NCI-H146 treated with DMSO at 0.1 percent for 48 hours (cell line): Measurements from ENCODE around the gene EBP.
A peak's percentile ranks its signal among the peaks of the same experiment; 100 is the strongest.
"Not testable (repeated sequence)": the region's sequence is repeated elsewhere in the genome, so short reads cannot be mapped to it uniquely, and the experiment has no call there.

ENCODE experiments used
- DNase-seq: peaks from one replicate; lab custom pipeline; 2025; ENCODE audit not compliant: unreplicated experiment; lab: John Stamatoyannopoulos, UW

EBP gene

GRCh38 chrX:48520976-48521352, 644 bp upstream of the EBP start:
- peak; percentile 38 for DNase-seq

- DNase-seq, result no peak
Observed at GRCh38 chrX:48522291-48522690, 683 bp downstream of the EBP start.

GRCh38 chrX:48523682-48524081, 2.1 kb downstream of the EBP start:
- no peak for DNase-seq

- not testable (repeated sequence) for DNase-seq
Observed at GRCh38 chrX:48525853-48526252, 4.2 kb downstream of the EBP start.

- DNase-seq, result no peak
Observed at GRCh38 chrX:48530736-48531135, 9.1 kb downstream of the EBP start.

GRCh38 chrX:48531358-48531959, 9.9 kb downstream of the EBP start:
- no peak for DNase-seq

- DNase-seq, result no peak
Observed at GRCh38 chrX:48532161-48532560, 10.6 kb downstream of the EBP start.

- no peak for DNase-seq
Observed at GRCh38 chrX:48533165-48533564, 11.6 kb downstream of the EBP start.

- no peak for DNase-seq
Observed at GRCh38 chrX:48538641-48539344, 17.2 kb downstream of the EBP start.

- peak; percentile 93 for DNase-seq
Observed at GRCh38 chrX:48539345-48540027, 17.9 kb downstream of the EBP start, which contains the start of gene TBC1D25. TSS of gene TBC1D25 (plus strand) at chrX:48539714. CDS start at chrX:48539798, 84 bp downstream.

- DNase-seq, result peak; percentile 66
Observed at GRCh38 chrX:48540028-48540375, 18.4 kb downstream of the EBP start.

GRCh38 chrX:48540480-48540879, 18.9 kb downstream of the EBP start:
- DNase-seq, result no peak

- DNase-seq, result no peak
Observed at GRCh38 chrX:48541140-48541814, 19.7 kb downstream of the EBP start.

- no peak for DNase-seq
Observed at GRCh38 chrX:48548871-48549270, 27.3 kb downstream of the EBP start.

- DNase-seq, result not testable (repeated sequence)
Observed at GRCh38 chrX:48555731-48556325, 34.2 kb downstream of the EBP start.

- DNase-seq, result no peak
Observed at GRCh38 chrX:48558271-48558670, 36.7 kb downstream of the EBP start.

- DNase-seq, result no peak
Observed at GRCh38 chrX:48559636-48560035, 38.0 kb downstream of the EBP start.

GRCh38 chrX:48560056-48560455, 38.4 kb downstream of the EBP start:
- no peak for DNase-seq

- DNase-seq, result no peak
Observed at GRCh38 chrX:48560681-48561080, 39.1 kb downstream of the EBP start.

GRCh38 chrX:48569958-48570357, 48.4 kb downstream of the EBP start:
- DNase-seq, result no peak

- DNase-seq, result peak; percentile 69
Observed at GRCh38 chrX:48573690-48574269, 52.2 kb downstream of the EBP start.
